GM10266 (cell line): ENCODE measurements around the gene ZNF3.

Experiments
- DNase-seq: peaks from one replicate; pipeline ENCODE4 v3.0.0; 2012; ENCODE audit errors: extremely low spot score
- TF ChIP-seq, protein P1 (sequence below): IDR thresholded peaks from 2 replicates; pipeline ENCODE4 v1.5.1; 2012; ENCODE audit warnings: mild to moderate bottlenecking, low read depth; ENCODE audit not compliant: control insufficient read depth, insufficient read depth; ENCODE audit errors: missing control alignments

The ZNF3 gene

DNA sequence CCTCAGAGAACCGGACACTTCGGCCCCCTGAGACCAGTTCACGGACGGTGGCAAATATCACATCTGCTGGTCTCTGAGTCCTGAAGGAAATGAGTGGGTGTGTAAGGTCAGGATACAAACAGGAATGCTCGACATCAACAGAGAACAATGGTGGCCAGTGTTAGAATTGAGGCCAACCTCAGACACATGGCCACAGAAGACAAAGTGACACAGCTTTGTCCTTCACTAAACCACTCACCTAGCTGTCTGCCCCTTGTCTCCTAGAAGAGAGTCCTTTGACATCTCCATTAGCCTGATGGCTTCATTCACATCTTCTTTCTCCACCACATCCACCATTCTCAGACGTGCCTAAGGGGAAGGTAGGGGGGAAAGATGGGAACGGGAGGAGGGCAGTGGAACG is 11.5 kb upstream of the ZNF3 start:
- DNase-seq = no peak
- TF ChIP-seq, protein P1, sequence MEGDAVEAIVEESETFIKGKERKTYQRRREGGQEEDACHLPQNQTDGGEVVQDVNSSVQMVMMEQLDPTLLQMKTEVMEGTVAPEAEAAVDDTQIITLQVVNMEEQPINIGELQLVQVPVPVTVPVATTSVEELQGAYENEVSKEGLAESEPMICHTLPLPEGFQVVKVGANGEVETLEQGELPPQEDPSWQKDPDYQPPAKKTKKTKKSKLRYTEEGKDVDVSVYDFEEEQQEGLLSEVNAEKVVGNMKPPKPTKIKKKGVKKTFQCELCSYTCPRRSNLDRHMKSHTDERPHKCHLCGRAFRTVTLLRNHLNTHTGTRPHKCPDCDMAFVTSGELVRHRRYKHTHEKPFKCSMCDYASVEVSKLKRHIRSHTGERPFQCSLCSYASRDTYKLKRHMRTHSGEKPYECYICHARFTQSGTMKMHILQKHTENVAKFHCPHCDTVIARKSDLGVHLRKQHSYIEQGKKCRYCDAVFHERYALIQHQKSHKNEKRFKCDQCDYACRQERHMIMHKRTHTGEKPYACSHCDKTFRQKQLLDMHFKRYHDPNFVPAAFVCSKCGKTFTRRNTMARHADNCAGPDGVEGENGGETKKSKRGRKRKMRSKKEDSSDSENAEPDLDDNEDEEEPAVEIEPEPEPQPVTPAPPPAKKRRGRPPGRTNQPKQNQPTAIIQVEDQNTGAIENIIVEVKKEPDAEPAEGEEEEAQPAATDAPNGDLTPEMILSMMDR = no peak

GRCh38 chr7:100091411-100092181 is 10.1 kb upstream of the ZNF3 start:
- no peak for DNase-seq
- TF ChIP-seq, protein P1 = no peak

DNA sequence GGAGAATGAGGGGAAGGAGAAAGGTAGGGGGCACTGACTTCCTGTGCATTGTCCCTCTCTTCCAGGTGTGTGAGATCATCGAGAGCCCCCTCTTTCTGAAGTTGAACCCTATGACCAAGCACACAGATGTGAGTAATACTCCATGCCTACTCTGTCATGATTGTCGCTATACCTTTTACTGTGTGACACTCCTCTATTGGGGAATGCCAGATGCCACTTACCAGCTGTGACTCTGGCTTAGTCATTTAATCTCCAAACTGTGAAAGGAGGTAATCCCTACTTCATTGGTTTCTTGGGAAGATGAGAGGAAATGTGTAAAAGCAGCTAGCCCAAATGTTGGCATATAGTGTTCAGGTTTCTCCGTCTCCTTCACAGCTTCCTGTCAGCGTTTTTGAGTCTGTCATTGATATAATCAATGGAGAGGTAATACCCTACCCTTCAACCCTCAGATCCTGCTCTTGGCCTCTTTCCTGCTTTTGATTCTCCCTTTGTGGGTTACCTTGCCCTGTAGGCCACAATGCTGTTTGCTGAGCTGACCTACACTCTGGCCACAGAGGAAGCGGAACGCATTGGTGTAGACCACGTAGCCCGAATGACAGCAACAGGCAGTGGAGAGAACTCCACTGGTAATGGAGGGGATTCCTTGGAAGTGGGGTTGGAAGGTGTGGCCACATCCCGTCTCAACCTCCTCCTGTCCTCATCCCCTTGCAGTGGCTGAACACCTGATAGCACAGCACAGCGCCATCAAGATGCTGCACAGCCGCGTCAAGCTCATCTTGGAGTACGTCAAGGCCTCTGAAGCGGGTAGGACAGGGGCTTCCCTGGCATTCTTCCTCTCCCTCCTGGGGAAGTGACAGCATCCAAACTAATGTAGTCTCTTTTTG is 9.2 kb upstream of the ZNF3 start:
- no peak for DNase-seq
- TF ChIP-seq, protein P1 = no peak

GRCh38 chr7:100089458-100090196 is 8.1 kb upstream of the ZNF3 start:
- DNase-seq = no peak
- TF ChIP-seq, protein P1 = no peak

- DNase-seq = peak; percentile 90
- TF ChIP-seq, protein P1 = no peak
These were observed 7.3 kb upstream of the ZNF3 start, which contains the start of gene COPS6 for GRCh38 chr7:100088621-100089457. Gene COPS6 (plus strand): TSS chr7:100088969. CDS start chr7:100088991, 22 bp downstream.

- TF ChIP-seq, protein P1 = no peak
- no peak for DNase-seq
These were observed 6.6 kb upstream of the ZNF3 start for GRCh38 chr7:100088095-100088620.
